H1 (cell line): ENCODE measurements around the gene NPC1L1. TPM values are rescaled to one million over a fixed set of nuclear protein-coding genes. Genes with fewer than 3 reads are reported as not detected.

ENCODE experiments used
- CTCF ChIP-seq, 3 experiments: IDR thresholded peaks; 1 replicate in 2 of 3; 2 replicates in 1 of 3; pipeline versions ENCODE4 v1.5.1 to v1.6.1; 2011; ENCODE audit warnings: low read length in 3 of 3, mild to moderate bottlenecking in 3 of 3, inconsistent platforms in 2 of 3, low read depth in 1 of 3, moderate library complexity in 1 of 3; ENCODE audit not compliant: insufficient read depth in 1 of 3; ENCODE audit errors: control extremely low read depth in 1 of 3
- MAFK ChIP-seq: IDR thresholded peaks from 2 replicates; pipeline ENCODE4 v1.6.1; 2012; ENCODE audit warnings: low read depth, mild to moderate bottlenecking, improper control_type of control experiment, low read length
- polyA plus RNA-seq, 7 experiments: library from polyadenylated mRNA; depleted of rRNA in 3 of 7; stranded (reverse) in 5 of 7; unstranded in 2 of 7; fragments of >200 nt in 5 of 7; fragments of 200-250 nt in 2 of 7; gene quantifications; 1 replicate in 5 of 7; 2 replicates in 1 of 7; 4 replicates in 1 of 7; pipeline versions ENCODE4 v1.2.1 to v1.2.3, GENCODE V29; 2011 to 2013; ENCODE audit warnings: missing spikeins in 2 of 7, mixed read lengths in 2 of 7
- total RNA-seq: library from RNA; stranded (reverse); fragmentation: NEBNext Ultra II Directional; extraction: Animal tissue kit (Norgen Biotek cat#: 25700); gene quantifications from 2 replicates; pipeline ENCODE4 v1.2.1, GENCODE V29; 2021

Gene NPC1L1
- total and polyA plus RNA-seq, 2 of the 8 experiments (the other 6 are each of a cell fraction or from before 2014, with no cell fraction given): 0.06 to 0.21 TPM

GRCh38 chr7:44519546-44519945 is 21.6 kb downstream of the NPC1L1 start (continued):
- TF ChIP-seq CTCF (IDR thresholded peaks at IDR 0.05; ENCODE audit: control extremely low read depth in 1 of 3, insufficient read depth in 1 of 3, low read depth in 1 of 3, low read length in 3 of 3) (no peak), MAFK (no peak)
